ENCODE data around the gene STRA8.
A peak's percentile ranks its signal among the peaks of the same experiment; 100 is the strongest.
"Not testable (repeated sequence)": the region's sequence is repeated elsewhere in the genome, so short reads cannot be mapped to it uniquely, and the experiment has no call there.

STRA8 gene

DNA sequence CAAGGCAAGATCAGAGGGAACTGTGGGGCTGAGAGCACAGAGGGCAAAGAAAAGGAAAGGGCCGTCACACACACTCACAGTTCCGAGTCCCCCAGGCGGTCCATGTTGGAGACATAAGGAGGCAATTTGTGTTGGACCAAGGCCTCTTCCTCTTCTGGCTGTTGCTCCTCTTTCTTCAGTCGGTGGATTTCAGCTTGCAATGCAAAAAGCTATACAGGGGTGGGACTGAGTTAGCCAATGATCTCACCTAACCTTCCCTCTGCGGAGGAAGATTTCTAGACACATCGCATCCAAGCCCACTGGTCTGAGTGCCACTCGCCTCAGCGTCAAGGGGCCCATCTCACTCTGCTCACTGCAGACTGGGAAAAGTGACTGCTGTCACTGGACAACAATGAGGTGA is 27.8 kb upstream of the STRA8 start:
- DNase-seq (ENCODE audit: low spot score) = peak; percentile 15

DNA sequence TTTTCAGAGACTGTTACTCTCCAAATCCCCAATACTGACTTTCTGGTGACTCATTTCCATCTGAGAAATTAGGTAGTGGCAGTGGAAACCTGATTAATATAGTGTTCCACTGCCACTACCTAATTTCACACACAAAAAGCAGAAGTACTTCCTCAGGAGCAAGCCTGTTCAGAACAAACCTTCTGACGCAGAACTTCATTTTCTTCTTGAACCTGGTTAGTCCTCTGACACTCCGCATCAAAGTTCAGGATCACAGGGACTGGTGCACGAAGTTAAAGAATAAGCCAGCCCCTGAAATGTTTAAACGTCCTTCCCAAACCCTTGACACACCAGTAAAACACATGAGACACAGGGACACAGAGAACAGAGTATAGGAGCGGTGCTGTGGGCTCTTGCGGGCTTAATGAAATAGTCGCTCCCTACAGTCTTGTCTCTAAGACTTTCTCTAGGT is 26.7 kb upstream of the STRA8 start:
- peak; percentile 42 for DNase-seq (ENCODE audit: low spot score)

DNA sequence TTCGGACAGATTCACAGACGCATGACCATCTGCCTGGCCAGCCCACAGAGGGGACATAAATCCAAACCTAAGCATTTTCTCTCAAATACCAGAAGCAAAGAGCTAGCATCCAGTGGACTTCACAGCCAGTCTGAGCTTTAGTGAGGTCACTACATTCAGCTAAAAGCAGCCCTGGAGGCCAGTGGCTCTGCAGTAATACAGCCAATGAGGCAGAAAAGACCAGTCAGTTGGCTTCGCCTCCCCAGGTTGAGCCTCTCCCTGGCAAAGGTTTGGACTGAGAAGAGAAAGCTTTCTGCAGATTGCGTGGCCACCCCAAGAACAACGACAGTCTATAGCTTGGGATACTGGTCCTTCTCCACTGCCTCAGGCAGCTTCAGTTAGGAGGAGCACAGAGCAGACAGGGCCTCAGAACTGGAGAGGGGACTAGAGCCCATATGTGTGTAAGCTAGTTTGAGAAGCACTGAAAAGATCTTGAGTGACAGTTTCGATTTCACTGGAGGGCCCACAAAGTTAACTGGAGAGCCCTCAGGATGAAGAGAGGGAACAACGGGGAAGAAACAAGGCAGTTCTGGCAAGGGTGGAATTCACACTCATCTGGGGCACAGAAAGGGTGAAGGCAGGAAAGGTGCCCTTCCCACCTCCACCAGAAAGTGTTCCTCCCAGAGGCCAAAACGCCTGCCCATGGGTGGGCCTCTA is 26.1 kb upstream of the STRA8 start:
- peak; percentile 17 for DNase-seq (ENCODE audit: low spot score)

DNA sequence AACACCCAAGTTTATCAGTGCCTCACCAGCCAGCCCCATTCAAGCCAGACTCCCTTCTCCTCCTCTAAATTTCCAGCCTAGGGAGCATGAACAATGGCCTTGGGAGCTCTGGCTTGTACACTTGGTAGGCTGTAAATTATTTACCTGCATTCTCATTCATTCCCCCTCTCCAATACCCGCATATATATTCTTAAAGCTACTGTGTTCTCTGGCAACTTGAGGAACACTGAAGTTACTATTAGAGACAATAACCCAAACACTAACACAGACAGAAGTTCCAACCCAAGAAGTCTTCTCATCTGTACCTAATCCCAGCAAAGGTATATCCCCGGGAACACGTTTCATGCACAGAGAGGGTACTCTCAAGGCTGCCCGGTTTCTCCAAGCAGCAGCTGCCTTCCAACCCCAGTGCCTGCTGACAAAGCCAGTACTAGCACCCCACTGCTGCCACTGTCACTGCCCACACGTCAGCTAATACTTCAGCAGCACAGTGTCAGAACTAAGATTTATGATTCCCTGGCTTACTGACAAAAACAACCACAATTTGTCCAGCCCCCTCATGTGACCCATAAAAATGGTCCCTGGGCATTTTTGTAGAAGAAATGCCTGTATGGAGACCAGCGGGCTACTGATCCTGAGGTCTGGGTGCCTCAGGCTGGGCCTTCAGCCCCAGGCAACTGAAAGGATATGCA is 25.4 kb upstream of the STRA8 start:
- DNase-seq (ENCODE audit: low spot score) = no peak

DNA sequence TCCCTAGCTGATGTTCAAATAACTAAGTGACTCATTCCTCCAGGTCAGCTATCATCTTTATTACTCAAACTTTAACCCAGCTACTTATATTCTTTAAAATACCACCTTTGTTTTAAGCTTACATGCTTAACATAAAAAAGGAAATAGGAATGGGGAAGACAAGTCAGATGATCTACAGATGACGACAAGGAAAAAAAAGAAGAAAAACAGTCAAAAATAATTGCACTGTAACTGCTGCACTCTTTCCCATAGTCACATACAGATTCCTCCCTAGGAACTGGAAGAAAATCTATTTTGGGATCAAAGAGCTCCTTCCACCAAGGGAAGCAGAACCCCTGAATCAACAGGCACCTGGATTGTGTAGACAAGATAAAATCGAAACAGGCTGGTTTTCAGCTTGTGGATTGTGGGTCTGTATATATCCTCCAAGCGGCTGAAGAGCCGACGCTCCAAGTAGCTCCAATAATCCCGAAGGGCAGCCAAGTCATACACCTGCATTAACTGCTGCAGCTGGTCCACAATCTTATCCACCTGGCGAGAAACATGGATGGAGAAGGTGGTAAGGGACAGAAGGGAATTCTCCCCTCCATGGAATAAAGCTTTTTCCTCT is 24.3 kb upstream of the STRA8 start:
- DNase-seq (ENCODE audit: low spot score) = peak; percentile 70

DNA sequence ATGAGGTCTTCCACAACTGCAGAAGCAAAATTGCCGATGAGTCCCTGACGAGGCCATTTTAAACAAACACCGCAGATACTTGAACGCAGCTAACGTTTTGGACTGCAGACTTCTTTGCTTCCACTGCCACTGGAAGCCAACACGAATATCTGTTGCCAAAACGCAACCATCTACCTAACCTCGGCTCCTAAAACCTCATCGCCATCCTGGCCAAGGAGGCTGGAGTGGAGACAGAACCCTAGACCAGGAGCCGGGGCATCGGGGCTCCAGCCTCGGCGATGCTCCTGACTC is 22.8 kb upstream of the STRA8 start:
- DNase-seq (ENCODE audit: low spot score) = peak; percentile 56

DNA sequence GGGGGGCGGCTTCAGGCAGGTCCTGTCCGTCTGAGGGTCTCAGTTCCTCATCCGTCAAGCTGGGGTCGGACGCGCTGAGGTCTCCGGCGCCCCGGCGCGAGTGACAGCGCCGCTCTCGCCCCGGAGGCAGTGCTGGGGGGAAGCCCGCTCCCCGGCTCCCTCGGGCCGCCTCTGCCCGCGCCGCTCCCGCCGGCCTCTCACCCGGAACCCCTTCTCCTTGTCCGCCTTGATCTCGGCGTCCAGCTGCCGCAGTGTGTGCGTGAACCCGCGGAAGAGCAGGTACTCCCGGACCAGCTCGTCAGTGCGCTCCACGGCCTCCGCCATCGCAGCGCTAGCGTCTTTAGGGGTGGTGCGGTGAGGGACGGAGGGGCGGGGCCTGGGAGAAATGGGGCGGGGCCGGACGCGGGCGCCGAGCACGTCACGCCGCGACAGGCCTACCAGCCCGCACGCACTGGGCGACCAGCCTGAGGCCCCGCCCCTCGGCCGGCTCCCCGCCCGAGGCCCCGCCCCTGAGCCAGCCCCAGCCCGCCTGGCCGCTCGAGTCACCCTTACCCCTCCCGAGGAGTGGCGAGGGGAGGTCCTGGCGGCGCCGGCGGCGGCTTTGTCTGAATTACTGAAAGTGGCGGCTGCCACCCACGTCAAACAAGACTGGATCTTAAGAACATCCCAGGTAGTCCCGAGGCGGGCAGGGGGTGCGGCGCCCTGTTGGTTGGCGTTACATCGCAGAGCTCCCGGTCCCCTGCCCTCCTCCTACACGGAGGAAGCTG is 22.3 kb upstream of the STRA8 start, which contains the start of gene WDR91:
TSS of gene WDR91 (minus strand) at position 348 of the 767 bp plus-strand sequence. CDS start at position 324, 24 bp downstream.
- peak; percentile 95 for DNase-seq (ENCODE audit: low spot score)

DNA sequence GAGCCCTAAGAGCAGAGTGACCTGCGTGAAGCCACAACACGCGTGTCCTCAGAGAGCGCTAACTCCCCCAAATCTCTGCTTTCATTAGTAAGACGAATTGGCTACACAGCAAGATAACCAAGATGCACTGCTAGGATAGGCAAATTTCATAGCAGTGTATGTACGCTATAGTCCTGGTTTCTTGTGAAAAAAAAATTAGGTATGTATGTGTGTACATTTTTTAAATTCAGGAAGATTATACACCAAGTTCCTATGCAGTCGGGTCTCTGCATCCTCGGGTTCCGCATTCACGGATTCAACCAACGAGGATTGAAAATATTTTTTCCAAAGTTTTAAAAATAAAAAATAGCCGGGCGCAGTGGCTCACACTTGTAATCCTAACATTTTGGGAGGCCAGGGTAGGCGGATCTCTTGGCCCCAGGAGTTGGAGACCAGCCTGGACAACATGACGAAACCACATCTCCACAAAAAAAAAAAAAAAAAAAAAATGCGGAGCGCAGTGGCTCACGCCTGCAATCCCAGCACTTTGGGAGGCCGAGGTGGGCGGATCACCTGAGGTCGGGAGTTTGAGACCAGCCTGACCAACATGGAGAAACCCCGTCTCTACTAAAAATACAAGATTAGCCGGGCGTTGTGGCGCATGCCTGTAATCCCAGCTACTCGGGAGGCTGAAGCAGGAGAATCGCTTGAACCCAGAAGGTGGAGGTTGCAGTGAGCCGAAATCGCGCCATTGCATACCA is 21.5 kb upstream of the STRA8 start:
- DNase-seq (ENCODE audit: low spot score) = not testable (repeated sequence)

DNA sequence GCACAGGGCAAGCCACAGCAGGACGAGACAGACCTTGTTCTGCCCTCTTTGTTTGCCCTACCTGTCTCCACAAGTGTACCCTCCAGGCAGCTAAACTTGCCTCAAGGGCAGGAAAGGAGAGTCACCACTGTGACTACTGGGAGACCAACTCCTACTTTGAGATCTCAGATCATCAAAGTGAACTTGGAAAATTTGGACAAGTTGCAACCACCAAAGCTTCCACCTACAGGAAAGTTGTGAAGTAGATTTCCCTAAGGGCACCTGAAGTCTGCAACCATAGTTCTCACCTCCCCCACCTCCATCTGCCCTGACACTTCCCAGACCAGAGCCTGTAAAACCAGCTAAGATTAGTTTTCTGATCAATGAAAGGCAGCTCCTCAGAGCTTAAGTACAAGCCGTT is 19.8 kb upstream of the STRA8 start:
- DNase-seq (ENCODE audit: low spot score) = no peak

DNA sequence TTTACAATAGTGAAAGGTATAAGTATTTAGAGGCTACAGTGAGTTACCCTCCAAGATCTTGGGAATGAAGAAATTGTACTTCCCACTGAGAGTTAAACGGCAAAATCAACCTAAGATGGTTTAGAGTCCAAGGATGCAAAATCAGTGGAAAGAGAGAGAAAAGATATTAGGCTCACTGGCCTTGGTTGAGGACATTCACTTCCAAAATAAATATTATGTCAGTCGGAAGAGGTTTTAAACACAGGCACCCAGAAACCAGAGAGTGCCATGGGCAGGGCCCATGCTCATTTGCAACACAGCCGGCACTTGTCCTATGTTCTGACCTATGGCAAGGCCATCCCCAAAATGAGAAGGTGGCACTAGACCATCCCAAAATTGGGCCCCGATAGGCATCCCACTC is 18.5 kb upstream of the STRA8 start:
- DNase-seq (ENCODE audit: low spot score) = no peak

DNA sequence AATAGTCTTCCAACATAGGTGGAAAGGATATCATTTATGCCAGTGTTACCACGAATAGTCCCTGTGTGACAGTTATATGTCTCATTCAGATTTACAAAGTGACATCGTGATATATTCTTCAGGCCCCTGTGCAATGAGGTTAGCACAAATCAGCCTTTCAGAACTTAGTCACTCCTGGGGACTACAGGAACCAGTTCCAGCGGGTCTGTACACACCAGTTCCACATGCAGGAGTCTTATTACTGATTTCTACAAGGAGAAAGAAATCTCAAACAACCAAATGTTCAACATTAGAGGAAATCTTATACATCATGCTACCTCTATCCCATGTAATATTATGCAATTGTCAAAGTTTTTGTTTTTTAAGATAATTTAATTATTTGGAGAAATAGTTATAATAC is 17.9 kb upstream of the STRA8 start:
- DNase-seq (ENCODE audit: low spot score) = no peak

DNA sequence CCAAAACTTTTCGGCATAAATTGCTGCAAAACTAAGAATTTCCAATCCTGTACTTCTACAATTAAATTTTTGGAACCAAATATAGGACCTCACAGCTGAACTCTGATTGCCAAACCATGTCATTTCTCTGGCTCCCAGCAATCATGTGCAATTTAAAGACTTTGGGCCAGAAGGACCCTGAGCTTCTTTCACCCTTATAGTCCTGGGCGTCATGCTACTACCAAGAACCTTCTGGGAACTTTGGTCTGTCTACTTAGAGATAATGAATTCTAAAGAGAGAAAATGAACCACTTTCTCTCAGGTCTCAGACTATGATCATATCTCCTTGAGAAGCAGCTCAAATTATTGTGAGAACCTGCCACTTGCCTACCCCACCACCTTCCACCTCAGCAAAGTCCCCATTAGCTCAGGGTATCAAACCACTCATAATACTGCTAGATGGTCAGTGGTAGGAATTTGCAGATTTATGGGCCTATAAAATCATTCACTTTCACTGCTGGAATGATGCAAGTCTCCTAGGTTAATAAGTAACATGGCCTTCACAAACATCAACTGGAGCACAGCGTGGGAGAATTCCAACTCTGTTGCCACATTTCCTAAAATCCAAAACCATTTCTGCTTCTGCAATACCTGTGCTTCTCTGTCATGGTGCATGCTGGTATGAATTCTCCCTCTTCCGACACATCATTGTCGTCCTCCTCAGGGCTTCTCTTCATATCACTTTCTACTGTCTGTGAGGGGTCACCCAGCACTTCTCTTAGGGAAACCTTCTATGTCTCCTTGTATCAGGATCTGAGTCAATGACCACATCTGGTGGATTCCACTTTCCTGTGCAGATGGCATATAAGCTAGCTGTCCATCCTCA is 15.8 kb upstream of the STRA8 start:
- DNase-seq (ENCODE audit: low spot score) = no peak

DNA sequence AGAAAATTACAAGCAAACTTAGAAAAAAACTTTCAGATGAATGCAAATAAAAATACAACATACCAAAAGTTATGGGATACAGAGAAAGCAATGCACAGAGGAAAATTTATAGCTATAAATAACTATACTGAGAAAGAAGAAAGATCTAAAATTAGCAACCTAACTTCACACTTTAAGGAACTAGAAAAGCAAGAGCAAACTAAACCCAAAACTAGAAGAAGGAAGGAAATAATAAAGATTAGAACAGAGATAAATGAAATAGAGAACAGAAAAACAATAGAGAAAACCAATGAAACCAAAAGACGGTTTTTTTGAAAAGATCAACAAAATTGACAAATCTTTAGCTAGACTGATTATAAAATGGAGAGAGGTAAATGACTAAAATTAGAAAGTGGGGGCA is 9.6 kb upstream of the STRA8 start:
- DNase-seq (ENCODE audit: low spot score) = peak; percentile 22

DNA sequence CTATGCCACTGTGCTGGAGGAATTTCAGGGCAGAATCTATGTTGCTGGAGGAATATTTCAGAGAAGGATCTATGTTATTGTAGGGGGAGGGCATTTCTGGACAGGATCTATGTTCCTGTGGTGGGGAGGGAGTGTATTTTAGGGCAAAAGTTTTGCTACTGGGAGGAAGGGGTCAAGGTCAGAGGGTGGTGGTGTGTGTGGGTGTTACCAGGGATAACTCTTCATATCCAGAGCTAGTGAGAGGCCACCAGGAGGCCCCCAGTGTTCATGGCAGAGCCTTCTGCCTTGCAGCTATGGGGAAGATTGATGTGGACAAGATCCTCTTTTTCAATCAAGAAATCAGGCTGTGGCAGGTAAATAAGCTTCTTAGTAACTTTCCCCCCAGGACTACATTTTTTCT is 2.0 kb upstream of the STRA8 start:
- DNase-seq (ENCODE audit: low spot score) = no peak

DNA sequence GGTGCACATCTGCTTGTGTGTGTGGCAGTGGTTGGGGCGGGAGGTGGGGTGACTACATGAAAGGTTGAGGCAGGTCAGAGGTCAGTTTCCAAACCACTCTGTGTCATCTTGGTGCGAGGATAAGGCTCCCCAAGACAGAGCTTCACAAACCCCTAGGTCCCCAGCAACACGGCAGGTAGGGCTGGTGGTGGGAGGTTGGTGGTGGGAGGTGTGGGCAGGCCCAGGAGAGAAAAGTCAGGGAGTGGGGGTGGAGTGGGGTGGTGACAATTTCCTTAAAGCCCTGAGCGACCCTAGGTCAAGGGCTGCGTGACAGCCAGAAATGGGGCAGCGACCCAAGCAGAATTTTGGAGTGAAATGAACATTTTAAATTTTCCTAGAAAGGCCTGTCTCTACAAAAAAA is 1.6 kb upstream of the STRA8 start:
- no peak for DNase-seq (ENCODE audit: low spot score)

DNA sequence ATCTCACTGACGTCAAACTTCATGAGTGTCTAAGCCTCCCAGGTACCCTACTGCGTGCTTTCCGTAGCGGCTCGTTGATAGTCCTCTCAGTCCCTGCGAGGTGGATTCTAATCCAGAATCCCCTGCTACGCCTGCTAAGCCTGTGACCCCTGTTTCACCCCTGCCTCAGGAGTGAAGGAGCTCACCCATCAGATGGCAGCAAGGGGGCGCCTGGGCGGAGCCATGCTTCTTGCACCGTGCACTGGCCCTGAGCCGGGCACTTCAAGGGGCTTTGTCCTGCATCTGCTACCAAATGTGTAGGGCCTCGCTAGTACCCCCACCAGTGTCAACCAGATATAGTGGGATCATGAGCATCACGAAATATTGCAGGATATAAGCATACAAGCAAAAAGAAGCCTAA is 918 bp upstream of the STRA8 start:
- no peak for DNase-seq (ENCODE audit: low spot score)

DNA sequence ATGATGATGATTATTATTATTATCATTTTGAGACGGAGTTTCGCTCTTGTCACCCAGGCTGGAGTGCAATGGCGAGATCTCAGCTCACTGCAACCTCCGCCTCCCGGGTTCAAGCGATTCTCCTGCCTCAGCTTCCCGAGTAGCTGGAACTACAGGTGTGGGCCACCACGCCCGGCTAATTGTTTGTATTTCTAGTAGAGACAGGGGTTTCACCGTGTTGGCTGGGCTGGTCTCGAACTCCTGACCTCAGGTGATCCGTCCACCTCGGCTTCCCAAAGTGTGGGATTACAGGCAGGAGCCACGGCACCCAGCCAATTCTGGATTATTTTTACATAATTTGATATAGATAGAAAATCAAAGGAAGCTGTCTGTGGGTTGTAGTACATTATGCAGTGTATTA is 457 bp downstream of the STRA8 start:
- DNase-seq (ENCODE audit: low spot score) = not testable (repeated sequence)

DNA sequence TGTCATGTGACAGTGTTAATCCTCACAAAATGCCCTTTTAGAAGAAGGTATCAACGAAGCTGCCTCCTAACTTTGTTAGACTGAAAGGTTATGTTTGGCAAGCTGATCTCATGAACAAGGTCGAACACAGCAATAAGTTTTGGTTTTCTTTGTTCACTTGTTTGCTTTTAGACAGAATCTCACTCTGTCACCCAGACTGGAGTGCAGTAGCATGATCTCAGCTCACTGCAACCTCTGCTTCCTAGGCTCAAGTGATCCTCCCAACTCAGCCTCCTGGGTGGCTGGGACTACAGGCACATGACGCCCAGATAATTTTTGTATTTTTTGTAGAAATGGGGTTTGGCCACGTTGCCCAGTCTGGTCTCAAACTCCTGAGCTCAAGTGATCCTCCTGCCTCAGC is 1.1 kb downstream of the STRA8 start:
- DNase-seq (ENCODE audit: low spot score) = no peak

DNA sequence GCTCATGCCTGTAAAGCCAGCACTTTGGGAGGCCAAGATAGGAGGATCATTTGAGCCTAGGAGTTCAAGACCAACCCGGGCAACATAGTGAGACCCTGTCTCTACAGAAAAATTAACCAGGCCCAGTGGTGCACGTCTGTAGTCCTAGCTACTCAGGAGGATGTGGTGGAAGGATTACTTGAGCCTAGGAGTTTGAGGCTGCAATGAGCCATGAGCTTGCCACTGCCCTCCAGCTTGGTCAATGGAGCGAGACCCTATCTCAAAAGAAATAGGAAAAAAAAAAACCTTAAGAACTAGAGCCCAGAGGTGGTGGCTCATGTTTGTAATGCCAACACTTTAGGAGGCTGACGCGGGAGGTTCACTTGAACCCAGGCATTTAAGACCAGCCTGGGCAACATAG is 2.2 kb downstream of the STRA8 start:
- no peak for DNase-seq (ENCODE audit: low spot score)

DNA sequence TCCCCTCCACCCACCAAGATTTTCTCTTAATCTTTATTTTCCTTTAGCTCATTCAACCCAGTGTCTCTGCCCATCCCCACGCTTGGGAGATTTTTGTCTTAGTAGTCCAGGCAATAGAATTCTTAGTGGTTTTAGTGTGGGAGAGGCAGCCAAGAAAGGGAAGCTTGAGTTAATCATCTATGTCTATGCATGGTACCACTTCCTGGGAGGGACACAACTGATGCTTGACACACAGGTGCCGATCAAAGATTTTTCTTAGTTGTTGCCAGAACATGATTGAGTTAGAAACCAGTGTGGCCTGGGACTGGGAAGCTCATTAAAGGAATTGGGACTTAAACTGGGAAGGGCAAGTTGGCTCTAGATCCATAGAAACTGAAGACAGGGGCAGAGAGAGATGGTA is 3.1 kb downstream of the STRA8 start:
- DNase-seq (ENCODE audit: low spot score) = no peak

DNA sequence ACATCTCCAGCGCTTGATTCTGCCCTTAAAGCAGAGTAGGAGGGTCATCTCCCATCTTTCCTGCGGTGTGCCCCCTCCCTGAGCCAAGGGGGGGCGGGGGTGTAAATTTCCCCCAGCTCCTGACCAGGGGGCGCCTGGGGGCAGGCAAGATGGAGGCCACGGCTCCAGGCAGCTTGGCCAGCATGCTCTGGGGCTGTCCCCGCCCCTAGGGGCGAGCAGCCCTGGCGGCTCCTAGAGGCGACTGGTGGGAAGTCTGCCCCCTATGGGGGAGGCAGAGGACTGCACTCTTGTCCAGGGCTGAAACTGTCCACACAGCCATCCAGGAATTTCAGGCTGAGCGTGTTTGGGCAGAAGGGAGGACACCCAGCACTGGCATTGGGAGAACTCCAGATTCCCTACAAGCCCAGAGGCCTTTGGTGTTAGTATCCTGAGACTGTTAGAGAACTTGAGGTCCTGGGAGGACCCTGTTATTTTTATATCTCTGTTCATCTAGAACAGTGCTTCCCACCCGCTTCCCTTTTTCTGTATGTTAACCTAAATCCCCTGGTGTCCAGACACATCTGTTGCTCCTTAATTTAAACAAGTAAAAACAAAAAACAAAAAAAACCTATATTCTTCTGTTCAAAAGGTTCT is 4.6 kb downstream of the STRA8 start:
- no peak for DNase-seq (ENCODE audit: low spot score)
